Tibial nerve (tissue), 4 donors: Measurements from ENCODE around the gene CHI3L1. TPM values are rescaled to one million over a fixed set of nuclear protein-coding genes. Genes with fewer than 3 reads are reported as not detected.
A peak's percentile ranks its signal among the peaks of the same experiment; 100 is the strongest.

Experiments
- DNase-seq, 2 donors: peaks; one replicate each; pipeline ENCODE4 v3.0.0-alpha.2; 2019; ENCODE audit warnings: low spot score in 2 of 2
- H3K27ac ChIP-seq, 4 donors: fragments of 200-600 bp; sonication (generic) in 3 of 4; one replicate each; pipeline ENCODE4 v1.5.1; 2017 to 2019; ENCODE audit warnings: mild to moderate bottlenecking in 1 of 4
- H3K27me3 ChIP-seq, 2 donors: fragments of 200-600 bp; sonication (generic) in 1 of 2; one replicate each; pipeline versions ENCODE4 v1.5.1 to v1.6.0; 2017 to 2019
- H3K36me3 ChIP-seq, 3 donors: fragments of 200-600 bp; sonication (generic); one replicate each; pipeline ENCODE4 v1.5.1; 2018 to 2019
- H3K4me1 ChIP-seq, 4 donors: fragments of 200-600 bp; sonication (generic) in 3 of 4; one replicate each; pipeline ENCODE4 v1.5.1; 2017 to 2019
- H3K4me3 ChIP-seq, 4 donors: fragments of 200-600 bp; sonication (generic) in 3 of 4; one replicate each; pipeline ENCODE4 v1.5.1; 2017 to 2019; ENCODE audit warnings: mild to moderate bottlenecking in 1 of 4, moderate library complexity in 1 of 4
- H3K9me3 ChIP-seq, 4 donors: fragments of 200-600 bp; sonication (generic) in 3 of 4; one replicate each; pipeline ENCODE4 v1.5.1; 2017 to 2019
- CTCF ChIP-seq, 5 experiments: fragments of 200-600 bp in 3 of 5; fragments of 450-650 bp in 2 of 5; sonication (generic) in 3 of 5; IDR thresholded peaks; one replicate each; pipeline ENCODE4 v1.5.1; 2016 to 2019; ENCODE audit warnings: antibody characterized with exemption in 5 of 5, mild to moderate bottlenecking in 3 of 5, moderate library complexity in 2 of 5
- EP300 ChIP-seq, 2 donors: sonication (generic); formaldehyde crosslinking; IDR thresholded peaks; one replicate each; pipeline ENCODE4 v1.6.1; 2017; ENCODE audit warnings: antibody characterized with exemption in 2 of 2, mild to moderate bottlenecking in 1 of 2
- POLR2A ChIP-seq, 2 donors: fragments of 450-650 bp; IDR thresholded peaks; one replicate each; pipeline ENCODE4 v1.6.1; 2017; ENCODE audit warnings: antibody characterized with exemption in 2 of 2, mild to moderate bottlenecking in 2 of 2, moderate library complexity in 2 of 2
- WGBS, 2 donors: methylation state at CpG; one replicate each; pipeline ENCODE4 v1.1.5; 2018; 5-methylcytosine and 5-hydroxymethylcytosine counted together
- total RNA-seq, 4 donors: library from RNA; depleted of rRNA; stranded (reverse); fragments of >200 nt; gene quantifications; one replicate each; pipeline ENCODE4 v1.1.0, GENCODE V29; 2016

The CHI3L1 gene
- total RNA-seq, 4 donors from 2014 or later: 5.0 to 150 (median 18.8) TPM; not detected in 1

- H3K27me3 ChIP-seq: no peaks in the 10 kb centered on the region
- no peak overlapping the region for H3K4me3 ChIP-seq
- H3K4me1 ChIP-seq: peaks cover 0 to 2% (median 0%) of the 10 kb centered on the region in 4 donors
- no peak overlapping the region for H3K27ac ChIP-seq
- no peak for DNase-seq
- H3K36me3 ChIP-seq: no peaks in the 10 kb centered on the region
- 40 to 64% methylated on average over 6 of the region's 6 CpGs for WGBS, 2 donors
- TF ChIP-seq EP300 (IDR thresholded peaks at IDR 0.05) (no peak), CTCF (IDR thresholded peaks at IDR 0.05) (no peak), POLR2A (IDR thresholded peaks at IDR 0.05) (no peak)
- no peaks in the 10 kb centered on the region for H3K9me3 ChIP-seq
These were observed 30.7 kb upstream of the CHI3L1 start for GRCh38 chr1:203217139-203217655.

- peak in 1 of 2 donors; percentile 79 for DNase-seq
- 24 to 33% methylated on average over 16 to 19 of the region's 19 CpGs for WGBS, 2 donors
These were observed 30.0 kb upstream of the CHI3L1 start for GRCh38 chr1:203216274-203217138.

GRCh38 chr1:203215573-203215972 lies 29.1 kb upstream of the CHI3L1 start:
- Histone ChIP-seq H3K9me3 (no peaks in the 10 kb centered on the region), H3K27me3 (no peaks in the 10 kb centered on the region), H3K4me3 (no peak overlapping the region), H3K4me1 (peaks cover 0 to 2% (median 0%) of the 10 kb centered on the region in 4 donors), H3K27ac (no peak overlapping the region), H3K36me3 (no peaks in the 10 kb centered on the region)
- 70 to 79% methylated on average over 6 to 9 of the region's 9 CpGs for WGBS, 2 donors
- DNase-seq: no peak
- TF ChIP-seq CTCF (IDR thresholded peaks at IDR 0.05) (no peak), EP300 (IDR thresholded peaks at IDR 0.05) (no peak), POLR2A (IDR thresholded peaks at IDR 0.05) (no peak)

More at GRCh38 chr1:203216274-203217138, 30.0 kb upstream of the CHI3L1 start:
- Histone ChIP-seq H3K9me3 (no peaks in the 10 kb centered on the region), H3K27ac (no peak overlapping the region), H3K4me1 (peaks cover 0 to 2% (median 0%) of the 10 kb centered on the region in 4 donors), H3K36me3 (no peaks in the 10 kb centered on the region), H3K27me3 (no peaks in the 10 kb centered on the region), H3K4me3 (no peak overlapping the region)
- TF ChIP-seq CTCF (IDR thresholded peaks at IDR 0.05) (peak; percentile 61 to 91 (median 68)), EP300 (IDR thresholded peaks at IDR 0.05) (no peak), POLR2A (IDR thresholded peaks at IDR 0.05) (no peak)

GRCh38 chr1:203214871-203215270 lies 28.4 kb upstream of the CHI3L1 start:
- TF ChIP-seq POLR2A (IDR thresholded peaks at IDR 0.05): no peak
- no peak for TF ChIP-seq EP300 (IDR thresholded peaks at IDR 0.05)
- no peak for TF ChIP-seq CTCF (IDR thresholded peaks at IDR 0.05)
- Histone ChIP-seq H3K27me3 (no peaks in the 10 kb centered on the region), H3K4me1 (peaks cover 0 to 2% (median 0%) of the 10 kb centered on the region in 4 donors), H3K36me3 (no peaks in the 10 kb centered on the region), H3K4me3 (no peak overlapping the region), H3K27ac (no peak overlapping the region), H3K9me3 (no peaks in the 10 kb centered on the region)
- WGBS, 2 donors: 64 to 73% methylated on average over 7 of the region's 7 CpGs
- DNase-seq: no peak

GRCh38 chr1:203213126-203213525 lies 26.6 kb upstream of the CHI3L1 start:
- H3K4me1 ChIP-seq: peaks cover 0 to 2% (median 0%) of the 10 kb centered on the region in 4 donors
- no peak overlapping the region for H3K4me3 ChIP-seq
- no peaks in the 10 kb centered on the region for H3K36me3 ChIP-seq
- no peaks in the 10 kb centered on the region for H3K27me3 ChIP-seq
- TF ChIP-seq POLR2A (IDR thresholded peaks at IDR 0.05): no peak
- no peak for TF ChIP-seq EP300 (IDR thresholded peaks at IDR 0.05)
- TF ChIP-seq CTCF (IDR thresholded peaks at IDR 0.05): no peak
- no peak overlapping the region for H3K27ac ChIP-seq
- no peaks in the 10 kb centered on the region for H3K9me3 ChIP-seq
- no peak for DNase-seq
- WGBS, 2 donors: 81 to 91% methylated on average over 6 of the region's 6 CpGs
